ELF-1 (cell line): ENCODE data around the gene AWAT1.
"Not testable (repeated sequence)": the region's sequence is repeated elsewhere in the genome, so short reads cannot be mapped to it uniquely, and the experiment has no call there.

Experiments used
- DNase-seq: peaks from one replicate; pipeline ENCODE4 v3.0.0-alpha.2; 2016; ENCODE audit warnings: low read depth, low spot score

The AWAT1 gene

GRCh38 chrX:70262952-70263567 is 28.6 kb downstream of the AWAT1 start:
- peak; percentile 92 for DNase-seq

DNA sequence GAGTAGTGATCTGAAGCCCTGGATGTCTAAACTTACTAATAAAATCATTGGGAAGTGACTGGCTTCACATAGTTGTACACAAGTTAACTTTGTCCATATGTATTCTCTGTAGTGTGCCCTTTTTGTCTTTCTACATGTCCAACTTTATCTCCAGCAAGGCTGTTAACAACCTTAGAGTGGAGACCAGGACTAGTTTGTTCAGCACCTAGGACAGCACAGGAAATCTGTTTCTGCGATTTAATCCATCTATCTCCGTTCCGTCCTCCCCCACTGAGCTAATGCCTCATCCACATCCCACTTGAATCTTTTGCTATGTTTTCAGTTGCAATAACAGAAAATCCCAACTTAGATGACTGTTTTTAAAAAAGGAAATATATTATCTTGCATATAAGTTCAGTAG is 30.3 kb downstream of the AWAT1 start:
- no peak for DNase-seq

- DNase-seq = no peak
Observed at GRCh38 chrX:70268034-70268433, 33.6 kb downstream of the AWAT1 start, which contains the start of gene ARR3. Gene ARR3 (plus strand): TSS chrX:70268334. CDS start chrX:70269386, 1,052 bp downstream.

GRCh38 chrX:70274029-70274428 is 39.6 kb downstream of the AWAT1 start:
- not testable (repeated sequence) for DNase-seq

- no peak for DNase-seq
Observed at GRCh38 chrX:70279081-70279480, 44.6 kb downstream of the AWAT1 start.

DNA sequence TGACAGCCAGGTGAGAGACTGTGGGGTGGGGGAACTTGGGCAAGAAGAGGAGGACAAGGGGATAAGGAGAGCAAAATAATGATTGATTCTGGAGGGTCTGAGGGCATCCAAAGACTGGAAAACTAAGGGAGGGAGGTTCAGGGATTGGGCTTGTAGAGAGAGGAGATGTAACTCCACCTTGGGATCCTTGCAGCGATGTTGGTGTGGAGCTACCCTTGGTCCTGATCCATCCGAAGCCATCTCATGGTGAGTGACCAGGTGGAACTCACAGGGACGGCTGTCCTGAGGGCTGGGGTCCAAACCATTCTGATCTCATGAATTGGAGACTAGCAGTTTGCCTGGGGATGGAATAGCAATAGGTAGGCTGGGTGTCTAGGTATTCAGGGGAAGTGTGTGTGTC is 46.1 kb downstream of the AWAT1 start:
- DNase-seq = no peak

- DNase-seq = no peak
Observed at GRCh38 chrX:70281951-70282350, 47.5 kb downstream of the AWAT1 start, which contains the start of gene RAB41. Gene RAB41 (plus strand): TSS chrX:70282172. CDS start chrX:70282218, 46 bp downstream.

- DNase-seq = no peak
Observed at GRCh38 chrX:70289168-70289792, 54.8 kb downstream of the AWAT1 start.
